Panc1 (cell line): Measurements from ENCODE around the gene TBCD. TPM values are rescaled to one million over a fixed set of nuclear protein-coding genes. Genes with fewer than 3 reads are reported as not detected.
A peak's percentile ranks its signal among the peaks of the same experiment; 100 is the strongest.

Experiments used
- ATAC-seq: fragments of 200-7000 bp; cut with Tn5 transposase; 2 replicates; pipeline ENCODE4 v1.9.1; 2020; ENCODE audit warnings: mild to moderate bottlenecking, moderate library complexity
- BruUV-seq: library from RNA; stranded (reverse); fragments of 400-500 nt; replicated peaks from 2 replicates; lab custom pipeline; 2021; lab: Mats Ljungman, UMichigan
- CTCF ChIA-PET: fragments of 300-600 bp; sonication (Branson Sonifier 250); formaldehyde crosslinking; loops from one replicate; lab custom pipeline; 2022; ENCODE audit warnings: antibody characterized with exemption; lab: Charles Lee
- POLR2A ChIA-PET: fragments of 300-600 bp; sonication (Branson Sonifier 250); formaldehyde crosslinking; loops from one replicate; lab custom pipeline; 2022; ENCODE audit warnings: antibody characterized with exemption; lab: Charles Lee
- DNase-seq: peaks from one replicate; pipeline ENCODE4 v3.0.0-alpha.2; 2010; ENCODE audit warnings: low read depth, low spot score
- H3K27ac ChIP-seq: 2 replicates; pipeline ENCODE4 v1.5.1; 2011; ENCODE audit warnings: mild to moderate bottlenecking, low read length, inconsistent platforms
- H3K27me3 ChIP-seq: fragments of 200-500 bp; sonication (Bioruptor generic); 2 replicates; pipeline ENCODE4 v1.6.0; 2014; ENCODE audit warnings: low read length, inconsistent platforms; ENCODE audit not compliant: control insufficient read depth, insufficient read depth
- H3K36me3 ChIP-seq: fragments of 200-500 bp; sonication (Bioruptor generic); 2 replicates; pipeline ENCODE4 v1.5.1; 2014; ENCODE audit warnings: inconsistent platforms, mild to moderate bottlenecking, low read length, moderate library complexity; ENCODE audit not compliant: control insufficient read depth, insufficient read depth
- H3K4me1 ChIP-seq: 2 replicates; pipeline ENCODE4 v1.5.1; 2011; ENCODE audit warnings: inconsistent platforms, mild to moderate bottlenecking, low read length, moderate library complexity; ENCODE audit not compliant: control insufficient read depth, insufficient read depth
- H3K4me3 ChIP-seq, 2 experiments: 2 replicates each; pipeline ENCODE4 v1.5.1; 2011 to 2012; ENCODE audit warnings: low read depth in 2 of 2, low read length in 2 of 2, mild to moderate bottlenecking in 2 of 2, inconsistent platforms in 1 of 2, moderate library complexity in 1 of 2
- H3K9me3 ChIP-seq: fragments of 200-500 bp; sonication (Bioruptor generic); 2 replicates; pipeline ENCODE4 v1.5.1; 2014; ENCODE audit warnings: low read depth, mild to moderate bottlenecking, inconsistent platforms, low read length, moderate library complexity; ENCODE audit not compliant: control insufficient read depth, insufficient read depth
- CTCF ChIP-seq: fragments of 450-650 bp; IDR thresholded peaks from 2 replicates; pipeline ENCODE4 v1.5.1; 2017; ENCODE audit warnings: mild to moderate bottlenecking
- POLR2AphosphoS5 ChIP-seq: IDR thresholded peaks from 2 replicates; pipeline ENCODE4 v1.6.1; 2012; ENCODE audit warnings: mild to moderate bottlenecking, low read depth, low read length, moderate library complexity
- REST ChIP-seq, 2 experiments: IDR thresholded peaks; 2 replicates each; pipeline ENCODE4 v1.6.1; 2011 to 2012; ENCODE audit warnings: low read depth in 2 of 2, control low read depth in 1 of 2, low read length in 1 of 2, mild to moderate bottlenecking in 1 of 2, moderate library complexity in 1 of 2; ENCODE audit not compliant: insufficient read depth in 1 of 2
- SIN3A ChIP-seq: IDR thresholded peaks from 2 replicates; pipeline ENCODE4 v1.6.1; 2012; ENCODE audit warnings: low read depth, mild to moderate bottlenecking, low read length, moderate library complexity, borderline replicate concordance; ENCODE audit not compliant: insufficient read depth
- in situ Hi-C: cut with HindIII; loops from 2 replicates; pipeline ENCODE4 v1.10.0; 2016; ENCODE audit warnings: low sequenced_read_pairs, low pct_unique_long_range_greater_than_20kb
- intact Hi-C: fragments of 100-400 bp; cut with micrococcal nuclease; formaldehyde crosslinking; loops from one replicate; pipeline ENCODE4 v1.10.0; 2022; ENCODE audit not compliant: unreplicated experiment
- total RNA-seq: library from RNA; stranded (reverse); gene quantifications from one replicate; pipeline ENCODE4 v1.2.1, GENCODE V29; 2021; ENCODE audit not compliant: unreplicated experiment

The TBCD gene
- total RNA-seq, 1 experiment from 2014 or later = 186 TPM

DNA sequence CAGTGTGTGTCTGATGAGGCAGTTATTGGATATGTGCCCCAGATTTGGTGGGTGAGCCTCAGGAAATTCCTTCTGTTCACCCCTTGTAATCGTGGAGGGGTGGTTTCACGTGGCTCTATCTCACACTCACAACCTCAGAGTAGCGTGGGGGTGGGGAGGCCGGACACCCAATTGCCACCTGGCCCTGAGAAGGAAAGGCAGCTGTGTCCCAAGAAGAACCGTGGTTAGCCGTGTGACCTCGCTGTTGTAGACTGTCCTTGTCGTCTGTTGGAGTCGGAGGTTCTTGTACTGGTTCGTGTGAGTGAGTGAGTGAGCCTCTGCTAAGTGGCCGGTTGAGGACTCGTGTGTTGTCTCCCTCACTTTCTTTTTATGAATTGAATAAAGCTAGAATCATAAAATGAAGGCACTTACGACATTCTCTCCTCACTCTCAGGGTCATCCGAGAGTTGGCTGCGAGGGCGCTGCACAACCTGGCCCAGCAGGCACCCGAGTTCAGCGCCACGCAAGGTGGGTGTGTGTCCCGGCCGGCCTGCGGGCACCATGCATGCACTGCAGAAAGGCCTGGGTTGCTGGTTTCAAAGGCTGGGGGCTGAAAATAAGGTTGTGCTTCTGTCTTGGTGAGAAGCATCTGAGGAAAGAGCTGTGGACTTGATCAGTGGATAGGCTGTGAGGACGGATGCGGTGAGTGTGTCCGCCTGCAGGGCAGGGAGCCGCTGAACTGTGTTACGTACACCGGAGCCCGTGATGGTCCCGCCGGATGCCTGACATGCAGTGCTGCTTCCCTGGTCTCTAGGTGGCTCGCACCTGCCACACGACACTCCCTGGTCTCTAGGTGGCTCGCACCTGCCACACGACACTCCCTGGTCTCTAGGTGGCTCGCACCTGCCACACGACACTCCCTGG is 151.4 kb downstream of the TBCD start:
- no TSS peak for BruUV-seq
- Histone ChIP-seq H3K27ac (no peak overlapping the region), H3K36me3 (peaks cover 2% of the 10 kb centered on the region; the same call in 1 of the 2 replicates), H3K4me3 (no peak overlapping the region), H3K27me3 (no peaks in the 10 kb centered on the region), H3K4me1 (no peaks in the 10 kb centered on the region), H3K9me3 (no peaks in the 10 kb centered on the region)
- in situ Hi-C loops (no loop called here), intact Hi-C loops (no loop called here)
- TF ChIP-seq SIN3A = no peak
- TF ChIP-seq POLR2AphosphoS5 = no peak
- ATAC-seq (no peak), DNase-seq (no peak)
- CTCF ChIA-PET = no interaction called here
- POLR2A ChIA-PET = no interaction called here

DNA sequence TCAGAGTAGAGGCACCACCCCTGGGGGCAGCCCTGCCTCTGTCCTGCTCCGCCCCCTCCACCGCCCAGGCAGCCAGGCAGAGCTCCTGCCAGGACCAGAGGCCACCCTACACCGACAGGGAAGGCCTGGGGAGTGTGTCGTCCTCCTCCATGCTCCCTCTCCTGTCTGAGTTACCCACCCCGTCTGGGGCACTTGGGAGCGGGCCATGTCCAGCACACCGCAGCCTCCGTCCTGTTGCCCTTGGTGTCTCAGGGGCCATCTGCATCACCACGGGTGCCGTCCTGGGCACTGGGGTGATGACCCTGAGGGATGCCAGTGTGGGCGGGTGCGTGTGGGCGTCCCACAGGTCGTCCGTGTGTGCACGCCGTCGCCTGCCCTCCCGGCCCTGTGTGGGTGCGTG is 153.3 kb downstream of the TBCD start:
- no TSS peak for BruUV-seq
- H3K36me3 ChIP-seq = peaks cover 2% of the 10 kb centered on the region; the same call in 1 of the 2 replicates
- in situ Hi-C loops = no loop called here
- H3K27me3 ChIP-seq = no peaks in the 10 kb centered on the region
- ATAC-seq (0 out of 2 replicates have a peak, but pooled peaks have one; percentile 38), DNase-seq (no peak)
- H3K4me3 ChIP-seq = no peak overlapping the region
- no peaks in the 10 kb centered on the region for H3K4me1 ChIP-seq
- intact Hi-C loops = no loop called here
- ChIA-PET POLR2A (no interaction called here), CTCF (no interaction called here)
- H3K9me3 ChIP-seq = no peaks in the 10 kb centered on the region
- TF ChIP-seq REST (IDR thresholded peaks at IDR 0.05; ENCODE audit: insufficient read depth in 1 of 2, low read depth in 2 of 2, low read length in 1 of 2) = no peak
- TF ChIP-seq CTCF = no peak
- no peak overlapping the region for H3K27ac ChIP-seq
